GM12891 (cell line): ENCODE results near the gene XRCC2.

Experiments
- PAX5 ChIP-seq: IDR thresholded peaks from 2 replicates; pipeline ENCODE4 v1.6.1; 2011; ENCODE audit warnings: low read length, moderate library complexity, mild to moderate bottlenecking; ENCODE audit not compliant: insufficient read depth, severe bottlenecking
- POLR2A ChIP-seq: IDR thresholded peaks from 2 replicates; pipeline ENCODE4 v1.6.1; 2011; ENCODE audit warnings: low read depth, low read length, control low read depth
- POLR2AphosphoS5 ChIP-seq: IDR thresholded peaks from 2 replicates; pipeline ENCODE4 v1.6.1; 2011; ENCODE audit warnings: low read depth, low read length, control low read depth
- SPI1 ChIP-seq: IDR thresholded peaks from 2 replicates; pipeline ENCODE4 v1.6.1; 2011; ENCODE audit warnings: low read depth, low read length, control low read depth
- TAF1 ChIP-seq: IDR thresholded peaks from 2 replicates; pipeline ENCODE4 v1.6.1; 2011; ENCODE audit warnings: low read depth, low read length, control low read depth

GRCh38 chr7:152641384-152641783 lies 34.6 kb downstream of the XRCC2 start:
- no peak for TF ChIP-seq POLR2AphosphoS5
- no peak for TF ChIP-seq POLR2A
- no peak for TF ChIP-seq PAX5
- TF ChIP-seq TAF1 = no peak
- TF ChIP-seq SPI1 = no peak
